Stomach (tissue), 4 donors: ENCODE results near the gene TMEM182.

Experiments used
- CTCF ChIP-seq, 7 experiments: fragments of 450-650 bp in 4 of 7; fragments of 200-600 bp in 3 of 7; sonication (generic) in 3 of 7; IDR thresholded peaks; one replicate each; pipeline ENCODE4 v1.5.1; 2016 to 2019; ENCODE audit warnings: antibody characterized with exemption in 7 of 7, control low read depth in 2 of 7, mild to moderate bottlenecking in 1 of 7
- EP300 ChIP-seq: sonication (generic); formaldehyde crosslinking; IDR thresholded peaks from one replicate; pipeline ENCODE4 v1.6.1; 2017; ENCODE audit warnings: antibody characterized with exemption
- POLR2A ChIP-seq, 4 donors: fragments of 450-650 bp; IDR thresholded peaks; one replicate each; pipeline ENCODE4 v1.6.1; 2016; ENCODE audit warnings: antibody characterized with exemption in 4 of 4, control low read depth in 2 of 4, mild to moderate bottlenecking in 1 of 4, moderate library complexity in 1 of 4
- POLR2AphosphoS5 ChIP-seq, 3 donors: sonication (generic); formaldehyde crosslinking; IDR thresholded peaks; one replicate each; pipeline ENCODE4 v1.6.1; 2016; ENCODE audit warnings: antibody characterized with exemption in 3 of 3

- no peak for TF ChIP-seq CTCF (IDR thresholded peaks at IDR 0.05)
- no peak for TF ChIP-seq POLR2AphosphoS5 (IDR thresholded peaks at IDR 0.05)
- TF ChIP-seq POLR2A (IDR thresholded peaks at IDR 0.05) = no peak
- no peak for TF ChIP-seq EP300
Measured at GRCh38 chr2:102749938-102750337, 11.9 kb upstream of the TMEM182 start.
